HCT116 (cell line): Measurements from ENCODE around the gene LATS1. TPM values are rescaled to one million over a fixed set of nuclear protein-coding genes. Genes with fewer than 3 reads are reported as not detected.

ENCODE experiments used
- ATAC-seq: fragments of 200-7000 bp; cut with Tn5 transposase; 2 replicates; pipeline ENCODE4 v1.9.1; 2020; ENCODE audit warnings: mild to moderate bottlenecking, moderate library complexity
- BruUV-seq: library from RNA; stranded (reverse); fragments of 400-500 nt; replicated peaks from 2 replicates; lab custom pipeline; 2021; lab: Mats Ljungman, UMichigan
- CTCF ChIA-PET: fragments of 300-600 bp; sonication (Branson Sonifier 250); formaldehyde crosslinking; loops from one replicate; lab custom pipeline; 2021; ENCODE audit warnings: antibody characterized with exemption; lab: Charles Lee
- POLR2A ChIA-PET: fragments of 300-600, 350-600 bp; sonication (Branson Sonifier 250); formaldehyde crosslinking; loops from one replicate; lab custom pipeline; 2021; ENCODE audit warnings: antibody characterized with exemption; lab: Charles Lee
- RAD21 ChIA-PET, 2 experiments: fragments of 300-600 bp; sonication (Branson Sonifier 250); formaldehyde crosslinking; loops; one replicate each; lab custom pipeline; 2023; ENCODE audit warnings: low total read pairs in 2 of 2; ENCODE audit not compliant: uncharacterized antibody in 2 of 2, unreplicated experiment in 2 of 2, low non-redundant PET in 1 of 2; lab: Charles Lee
- DNase-seq: peaks from one replicate; pipeline ENCODE4 v3.0.0-alpha.2; 2010; ENCODE audit warnings: low read depth, low spot score
- H2AFZ ChIP-seq: fragments of 200-600 bp; shearing (Covaris generic), sonication (generic); 2 replicates; pipeline ENCODE4 v1.6.1; 2017; ENCODE audit warnings: low read depth, mixed run types, mixed read lengths, antibody characterized with exemption, low read length; ENCODE audit not compliant: poor library complexity, severe bottlenecking
- H3K27ac ChIP-seq: 2 replicates; pipeline ENCODE4 v1.5.1; 2012; ENCODE audit warnings: low read depth, low read length
- H3K27me3 ChIP-seq: fragments of 200-600 bp; sonication (generic); 2 replicates; pipeline ENCODE4 v1.6.1; 2016; ENCODE audit warnings: mixed run types, low read length, mixed read lengths; ENCODE audit not compliant: insufficient read depth
- H3K36me3 ChIP-seq, 2 experiments: fragments of 200-500 bp in 1 of 2; fragments of 200-600 bp in 1 of 2; sonication (Bioruptor generic) in 1 of 2; sonication (generic) in 1 of 2; 2 replicates each; pipeline versions ENCODE4 v1.5.1 to v1.6.1; 2014 to 2016; ENCODE audit warnings: low read length in 2 of 2, inconsistent platforms in 1 of 2, mixed read lengths in 1 of 2, mixed run types in 1 of 2; ENCODE audit not compliant: insufficient read depth in 2 of 2, control insufficient read depth in 1 of 2
- H3K4me1 ChIP-seq, 2 experiments: fragments of 200-600 bp in 1 of 2; sonication (generic) in 1 of 2; 2 replicates each; pipeline versions ENCODE4 v1.5.1 to v1.6.1; 2012 to 2017; ENCODE audit warnings: low read length in 2 of 2, inconsistent platforms in 1 of 2, mild to moderate bottlenecking in 1 of 2, mixed read lengths in 1 of 2, mixed run types in 1 of 2, moderate library complexity in 1 of 2; ENCODE audit not compliant: insufficient read depth in 2 of 2, control insufficient read depth in 1 of 2
- H3K4me2 ChIP-seq: fragments of 200-600 bp; sonication (generic); 2 replicates; pipeline ENCODE4 v1.6.1; 2017; ENCODE audit warnings: mixed run types, low read length, mixed read lengths
- H3K4me3 ChIP-seq, 2 experiments: fragments of 200-600 bp in 1 of 2; sonication (generic) in 1 of 2; replicated peaks in 1 of 2; 2 replicates each; pipeline ENCODE4 v1.5.1; 2011 to 2016; ENCODE audit warnings: low read length in 2 of 2, control low read depth in 1 of 2, low read depth in 1 of 2, mild to moderate bottlenecking in 1 of 2, mixed read lengths in 1 of 2, mixed run types in 1 of 2
- H3K79me2 ChIP-seq: fragments of 200-600 bp; sonication (generic); 2 replicates; pipeline ENCODE4 v1.6.1; 2017; ENCODE audit warnings: mild to moderate bottlenecking, mixed run types, low read length, moderate library complexity, mixed read lengths; ENCODE audit not compliant: insufficient read depth
- H3K9ac ChIP-seq: fragments of 200-600 bp; sonication (generic); 2 replicates; pipeline ENCODE4 v1.6.1; 2016; ENCODE audit warnings: low read length, mixed read lengths
- H3K9me2 ChIP-seq: fragments of 200-600 bp; sonication (generic), shearing (Covaris generic); 2 replicates; pipeline ENCODE4 v1.6.1; 2017; ENCODE audit warnings: mixed run types, mild to moderate bottlenecking, moderate library complexity; ENCODE audit not compliant: insufficient read depth
- H3K9me3 ChIP-seq, 2 experiments: fragments of 200-500 bp in 1 of 2; fragments of 200-600 bp in 1 of 2; sonication (Bioruptor generic) in 1 of 2; sonication (generic) in 1 of 2; 2 replicates each; pipeline ENCODE4 v1.6.1; 2014 to 2017; ENCODE audit warnings: low read length in 2 of 2, mixed read lengths in 2 of 2, inconsistent platforms in 1 of 2, low read depth in 1 of 2, mild to moderate bottlenecking in 1 of 2, mixed run types in 1 of 2, moderate library complexity in 1 of 2; ENCODE audit not compliant: control insufficient read depth in 1 of 2, insufficient read depth in 1 of 2
- H4K20me1 ChIP-seq: fragments of 200-600 bp; sonication (generic), shearing (Covaris generic); 2 replicates; pipeline ENCODE4 v1.6.1; 2017; ENCODE audit warnings: mixed run types, mild to moderate bottlenecking, moderate library complexity; ENCODE audit not compliant: insufficient read depth
- CEBPB ChIP-seq: IDR thresholded peaks from 2 replicates; pipeline ENCODE4 v1.6.1; 2012; ENCODE audit warnings: low read depth
- EGR1 ChIP-seq: IDR thresholded peaks from 2 replicates; pipeline ENCODE4 v1.6.1; 2012; ENCODE audit warnings: low read depth
- ELF1 ChIP-seq: IDR thresholded peaks from 2 replicates; pipeline ENCODE4 v1.6.1; 2012; ENCODE audit warnings: low read depth, borderline replicate concordance
- EZH2 ChIP-seq: fragments of 200-600 bp; sonication (generic); IDR thresholded peaks from 2 replicates; pipeline ENCODE4 v1.6.1; 2017; ENCODE audit warnings: antibody characterized with exemption, mixed run types
- EZH2phosphoT487 ChIP-seq: fragments of 200-600 bp; IDR thresholded peaks from 2 replicates; pipeline ENCODE4 v1.6.1; 2018; ENCODE audit warnings: antibody characterized with exemption, borderline replicate concordance
- FOSL1 ChIP-seq: IDR thresholded peaks from 2 replicates; pipeline ENCODE4 v1.6.1; 2012; ENCODE audit warnings: low read depth
- JUND ChIP-seq: IDR thresholded peaks from 2 replicates; pipeline ENCODE4 v1.6.1; 2012
- SIN3A ChIP-seq: IDR thresholded peaks from 2 replicates; pipeline ENCODE4 v1.6.1; 2012; ENCODE audit warnings: low read depth
- SP1 ChIP-seq: IDR thresholded peaks from 2 replicates; pipeline ENCODE4 v1.6.1; 2012; ENCODE audit warnings: low read depth
- SRF ChIP-seq: IDR thresholded peaks from 2 replicates; pipeline ENCODE4 v1.6.1; 2012; ENCODE audit warnings: low read depth
- TCF7L2 ChIP-seq: IDR thresholded peaks from 2 replicates; pipeline ENCODE4 v1.7.0; 2011; ENCODE audit warnings: borderline replicate concordance, inconsistent platforms; ENCODE audit not compliant: insufficient read depth, insufficient read length; ENCODE audit errors: extremely low read depth
- ZFX ChIP-seq: fragments of 450-650 bp; IDR thresholded peaks from 2 replicates; pipeline ENCODE4 v1.6.1; 2017
- intact Hi-C: fragments of 100-400 bp; cut with micrococcal nuclease; formaldehyde crosslinking; loops from 2 replicates; pipeline ENCODE4 v1.10.0; 2022
- total RNA-seq: library from RNA; stranded (reverse); gene quantifications from one replicate; pipeline ENCODE4 v1.2.1, GENCODE V29; 2021; ENCODE audit not compliant: unreplicated experiment
- TF ChIP-seq, protein P1 (sequence below), 3 experiments: fragments of 200-600 bp in 1 of 3; sonication (generic) in 1 of 3; IDR thresholded peaks in 2 of 3; conservative IDR thresholded peaks in 1 of 3; 2 replicates each; pipeline ENCODE4 v1.5.1; 2012 to 2017; ENCODE audit warnings: low read depth in 2 of 3, low read length in 2 of 3, antibody characterized with exemption in 1 of 3, borderline replicate concordance in 1 of 3, control low read depth in 1 of 3, mild to moderate bottlenecking in 1 of 3, mixed read lengths in 1 of 3, mixed run types in 1 of 3, moderate library complexity in 1 of 3; ENCODE audit not compliant: insufficient read depth in 1 of 3
- TF ChIP-seq, protein P2 (sequence below): IDR thresholded peaks from 2 replicates; pipeline ENCODE4 v1.6.1; 2012; ENCODE audit warnings: low read depth
- TF ChIP-seq, protein P3 (sequence below): IDR thresholded peaks from 2 replicates; pipeline ENCODE4 v1.6.1; 2011; ENCODE audit warnings: mild to moderate bottlenecking, low read length, moderate library complexity; ENCODE audit not compliant: insufficient replicate concordance; ENCODE audit errors: extremely low read depth
- TF ChIP-seq, protein P4 (sequence below): IDR thresholded peaks from 2 replicates; pipeline ENCODE4 v1.6.1; 2012

LATS1 gene
- total RNA-seq, 1 experiment from 2014 or later = 21.6 TPM

DNA sequence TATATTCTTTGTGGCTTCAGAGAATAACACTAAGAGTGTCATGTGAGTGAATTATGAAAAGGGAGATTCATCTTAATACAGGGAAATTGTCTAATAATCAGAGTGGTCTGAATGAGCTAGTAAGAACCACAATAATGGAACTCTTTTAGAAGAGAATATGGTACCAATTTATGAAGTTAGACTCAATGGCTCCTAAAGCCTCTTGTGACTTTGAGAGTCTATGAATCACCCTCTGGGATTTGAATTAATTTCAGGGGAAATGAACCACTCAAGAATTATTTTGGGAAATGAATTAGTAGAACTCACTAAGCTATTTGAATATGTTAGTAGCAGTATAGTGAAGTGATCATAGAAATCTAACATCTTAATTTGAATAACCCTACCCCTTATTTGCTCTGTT, 46.0 kb upstream of the LATS1 start:
- intact Hi-C loops = no loop called here
- peaks cover 0 to 8% of the 10 kb centered on the region in 2 experiments; a peak in 1 of 4 replicates for H3K9me3 ChIP-seq
- CTCF ChIA-PET = no interaction called here
- POLR2A ChIA-PET = no interaction called here
- H3K9ac ChIP-seq = no peak overlapping the region
- no peak for ATAC-seq
- H3K27ac ChIP-seq = no peak overlapping the region
- no peak for DNase-seq
- TF ChIP-seq, protein P1, sequence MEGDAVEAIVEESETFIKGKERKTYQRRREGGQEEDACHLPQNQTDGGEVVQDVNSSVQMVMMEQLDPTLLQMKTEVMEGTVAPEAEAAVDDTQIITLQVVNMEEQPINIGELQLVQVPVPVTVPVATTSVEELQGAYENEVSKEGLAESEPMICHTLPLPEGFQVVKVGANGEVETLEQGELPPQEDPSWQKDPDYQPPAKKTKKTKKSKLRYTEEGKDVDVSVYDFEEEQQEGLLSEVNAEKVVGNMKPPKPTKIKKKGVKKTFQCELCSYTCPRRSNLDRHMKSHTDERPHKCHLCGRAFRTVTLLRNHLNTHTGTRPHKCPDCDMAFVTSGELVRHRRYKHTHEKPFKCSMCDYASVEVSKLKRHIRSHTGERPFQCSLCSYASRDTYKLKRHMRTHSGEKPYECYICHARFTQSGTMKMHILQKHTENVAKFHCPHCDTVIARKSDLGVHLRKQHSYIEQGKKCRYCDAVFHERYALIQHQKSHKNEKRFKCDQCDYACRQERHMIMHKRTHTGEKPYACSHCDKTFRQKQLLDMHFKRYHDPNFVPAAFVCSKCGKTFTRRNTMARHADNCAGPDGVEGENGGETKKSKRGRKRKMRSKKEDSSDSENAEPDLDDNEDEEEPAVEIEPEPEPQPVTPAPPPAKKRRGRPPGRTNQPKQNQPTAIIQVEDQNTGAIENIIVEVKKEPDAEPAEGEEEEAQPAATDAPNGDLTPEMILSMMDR (IDR thresholded peaks at IDR 0.05 in 2 of 3, conservative IDR thresholded peaks at IDR 0.05 in 1 of 3; ENCODE audit: borderline replicate concordance in 1 of 3, insufficient read depth in 1 of 3, low read depth in 2 of 3, low read length in 2 of 3) = no peak
- TF ChIP-seq SRF = no peak
- TF ChIP-seq, protein P2, sequence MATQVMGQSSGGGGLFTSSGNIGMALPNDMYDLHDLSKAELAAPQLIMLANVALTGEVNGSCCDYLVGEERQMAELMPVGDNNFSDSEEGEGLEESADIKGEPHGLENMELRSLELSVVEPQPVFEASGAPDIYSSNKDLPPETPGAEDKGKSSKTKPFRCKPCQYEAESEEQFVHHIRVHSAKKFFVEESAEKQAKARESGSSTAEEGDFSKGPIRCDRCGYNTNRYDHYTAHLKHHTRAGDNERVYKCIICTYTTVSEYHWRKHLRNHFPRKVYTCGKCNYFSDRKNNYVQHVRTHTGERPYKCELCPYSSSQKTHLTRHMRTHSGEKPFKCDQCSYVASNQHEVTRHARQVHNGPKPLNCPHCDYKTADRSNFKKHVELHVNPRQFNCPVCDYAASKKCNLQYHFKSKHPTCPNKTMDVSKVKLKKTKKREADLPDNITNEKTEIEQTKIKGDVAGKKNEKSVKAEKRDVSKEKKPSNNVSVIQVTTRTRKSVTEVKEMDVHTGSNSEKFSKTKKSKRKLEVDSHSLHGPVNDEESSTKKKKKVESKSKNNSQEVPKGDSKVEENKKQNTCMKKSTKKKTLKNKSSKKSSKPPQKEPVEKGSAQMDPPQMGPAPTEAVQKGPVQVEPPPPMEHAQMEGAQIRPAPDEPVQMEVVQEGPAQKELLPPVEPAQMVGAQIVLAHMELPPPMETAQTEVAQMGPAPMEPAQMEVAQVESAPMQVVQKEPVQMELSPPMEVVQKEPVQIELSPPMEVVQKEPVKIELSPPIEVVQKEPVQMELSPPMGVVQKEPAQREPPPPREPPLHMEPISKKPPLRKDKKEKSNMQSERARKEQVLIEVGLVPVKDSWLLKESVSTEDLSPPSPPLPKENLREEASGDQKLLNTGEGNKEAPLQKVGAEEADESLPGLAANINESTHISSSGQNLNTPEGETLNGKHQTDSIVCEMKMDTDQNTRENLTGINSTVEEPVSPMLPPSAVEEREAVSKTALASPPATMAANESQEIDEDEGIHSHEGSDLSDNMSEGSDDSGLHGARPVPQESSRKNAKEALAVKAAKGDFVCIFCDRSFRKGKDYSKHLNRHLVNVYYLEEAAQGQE = no peak
- no peak for TF ChIP-seq TCF7L2
- TF ChIP-seq, protein P3, sequence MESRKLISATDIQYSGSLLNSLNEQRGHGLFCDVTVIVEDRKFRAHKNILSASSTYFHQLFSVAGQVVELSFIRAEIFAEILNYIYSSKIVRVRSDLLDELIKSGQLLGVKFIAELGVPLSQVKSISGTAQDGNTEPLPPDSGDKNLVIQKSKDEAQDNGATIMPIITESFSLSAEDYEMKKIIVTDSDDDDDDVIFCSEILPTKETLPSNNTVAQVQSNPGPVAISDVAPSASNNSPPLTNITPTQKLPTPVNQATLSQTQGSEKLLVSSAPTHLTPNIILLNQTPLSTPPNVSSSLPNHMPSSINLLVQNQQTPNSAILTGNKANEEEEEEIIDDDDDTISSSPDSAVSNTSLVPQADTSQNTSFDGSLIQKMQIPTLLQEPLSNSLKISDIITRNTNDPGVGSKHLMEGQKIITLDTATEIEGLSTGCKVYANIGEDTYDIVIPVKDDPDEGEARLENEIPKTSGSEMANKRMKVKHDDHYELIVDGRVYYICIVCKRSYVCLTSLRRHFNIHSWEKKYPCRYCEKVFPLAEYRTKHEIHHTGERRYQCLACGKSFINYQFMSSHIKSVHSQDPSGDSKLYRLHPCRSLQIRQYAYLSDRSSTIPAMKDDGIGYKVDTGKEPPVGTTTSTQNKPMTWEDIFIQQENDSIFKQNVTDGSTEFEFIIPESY = no peak
- TF ChIP-seq ZFX = no peak
- no peak for TF ChIP-seq JUND
- no peak for TF ChIP-seq EZH2
- no peak for TF ChIP-seq SP1
- TF ChIP-seq EGR1 = no peak
- TF ChIP-seq ELF1 = no peak
- TF ChIP-seq CEBPB = no peak
- no peak for TF ChIP-seq SIN3A
- no peak for TF ChIP-seq FOSL1
- no peak for TF ChIP-seq EZH2phosphoT487
- TF ChIP-seq, protein P4, sequence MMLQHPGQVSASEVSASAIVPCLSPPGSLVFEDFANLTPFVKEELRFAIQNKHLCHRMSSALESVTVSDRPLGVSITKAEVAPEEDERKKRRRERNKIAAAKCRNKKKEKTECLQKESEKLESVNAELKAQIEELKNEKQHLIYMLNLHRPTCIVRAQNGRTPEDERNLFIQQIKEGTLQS = no peak
- no peak overlapping the region for H3K4me2 ChIP-seq
- BruUV-seq = no TSS peak
- H3K4me3 ChIP-seq = no peak overlapping the region
- peaks cover 86% of the 10 kb centered on the region for H3K79me2 ChIP-seq
- no peaks in the 10 kb centered on the region for H4K20me1 ChIP-seq
- no peaks in the 10 kb centered on the region for H3K27me3 ChIP-seq
- no peaks in the 10 kb centered on the region for H3K9me2 ChIP-seq
- RAD21 ChIA-PET = no interaction called here
- H2AFZ ChIP-seq = no peak overlapping the region
- peaks cover 0 to 10% of the 10 kb centered on the region in 2 experiments; a peak in 2 of 4 replicates for H3K36me3 ChIP-seq
- H3K4me1 ChIP-seq = peaks cover 2 to 14% of the 10 kb centered on the region in 2 experiments; a peak in 2 of 4 replicates
